ENCODE results near the gene TULP1.

TULP1 gene

DNA sequence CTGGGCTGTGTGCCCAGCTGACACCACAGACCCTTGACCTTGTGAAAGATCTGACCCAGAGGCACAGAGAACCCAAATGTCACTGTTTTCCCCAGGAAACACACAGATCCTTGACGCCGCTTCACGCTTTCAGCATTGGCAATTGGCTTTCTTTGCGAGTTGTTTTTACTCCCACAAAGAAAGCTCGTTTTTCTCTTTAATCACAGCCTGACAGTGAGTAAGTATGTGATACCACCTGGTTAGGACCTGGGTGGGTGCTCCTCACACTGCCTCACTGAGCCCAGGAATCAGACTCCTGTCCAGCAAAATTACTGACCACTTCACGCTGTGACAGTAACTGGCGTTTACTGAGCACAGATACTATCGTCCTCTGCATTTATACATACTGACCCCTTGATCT lies 31.5 kb downstream of the TULP1 start:
- no peaks in the 10 kb centered on the region for H3K27me3 ChIP-seq (ENCODE audit: low read length)
- no peak overlapping the region for H3K9ac ChIP-seq (ENCODE audit: low read length)
- H2AFZ ChIP-seq (ENCODE audit: low read depth, low read length, severe bottlenecking): no peak overlapping the region
- H3K36me3 ChIP-seq (ENCODE audit: low read length): no peaks in the 10 kb centered on the region
- H3K9me2 ChIP-seq (replicated peaks; ENCODE audit: insufficient read depth, low read length): no peaks in the 10 kb centered on the region
- TF ChIP-seq, protein P1, sequence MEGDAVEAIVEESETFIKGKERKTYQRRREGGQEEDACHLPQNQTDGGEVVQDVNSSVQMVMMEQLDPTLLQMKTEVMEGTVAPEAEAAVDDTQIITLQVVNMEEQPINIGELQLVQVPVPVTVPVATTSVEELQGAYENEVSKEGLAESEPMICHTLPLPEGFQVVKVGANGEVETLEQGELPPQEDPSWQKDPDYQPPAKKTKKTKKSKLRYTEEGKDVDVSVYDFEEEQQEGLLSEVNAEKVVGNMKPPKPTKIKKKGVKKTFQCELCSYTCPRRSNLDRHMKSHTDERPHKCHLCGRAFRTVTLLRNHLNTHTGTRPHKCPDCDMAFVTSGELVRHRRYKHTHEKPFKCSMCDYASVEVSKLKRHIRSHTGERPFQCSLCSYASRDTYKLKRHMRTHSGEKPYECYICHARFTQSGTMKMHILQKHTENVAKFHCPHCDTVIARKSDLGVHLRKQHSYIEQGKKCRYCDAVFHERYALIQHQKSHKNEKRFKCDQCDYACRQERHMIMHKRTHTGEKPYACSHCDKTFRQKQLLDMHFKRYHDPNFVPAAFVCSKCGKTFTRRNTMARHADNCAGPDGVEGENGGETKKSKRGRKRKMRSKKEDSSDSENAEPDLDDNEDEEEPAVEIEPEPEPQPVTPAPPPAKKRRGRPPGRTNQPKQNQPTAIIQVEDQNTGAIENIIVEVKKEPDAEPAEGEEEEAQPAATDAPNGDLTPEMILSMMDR (IDR thresholded peaks at IDR 0.05; ENCODE audit: insufficient read depth, low read length, poor library complexity, severe bottlenecking): no peak
- no peak for TF ChIP-seq EZH2phosphoT487 (conservative IDR thresholded peaks at IDR 0.05; ENCODE audit: low read length)
- no peak overlapping the region for H3K4me2 ChIP-seq (ENCODE audit: low read depth, low read length, poor library complexity, severe bottlenecking)
- H4K20me1 ChIP-seq (ENCODE audit: low read depth, low read length): no peaks in the 10 kb centered on the region
- no peaks in the 10 kb centered on the region for H3K79me2 ChIP-seq (ENCODE audit: insufficient read depth, low read length)
- no peaks in the 10 kb centered on the region for H3K9me3 ChIP-seq (ENCODE audit: insufficient read depth, low read length)
- H3F3A ChIP-seq (ENCODE audit: insufficient read depth): peaks cover 4% of the 10 kb centered on the region
- no peak overlapping the region for H3K27ac ChIP-seq (ENCODE audit: low read depth, low read length)
- H3K4me3 ChIP-seq (ENCODE audit: insufficient read depth, low read length, poor library complexity, severe bottlenecking): no peak overlapping the region

GRCh38 chr6:35480176-35480575 lies 32.5 kb downstream of the TULP1 start:
- Histone ChIP-seq H4K20me1 (ENCODE audit: low read depth, low read length) (no peaks in the 10 kb centered on the region), H3K4me2 (ENCODE audit: low read depth, low read length, poor library complexity, severe bottlenecking) (no peak overlapping the region), H2AFZ (ENCODE audit: low read depth, low read length, severe bottlenecking) (no peak overlapping the region), H3K27me3 (ENCODE audit: low read length) (no peaks in the 10 kb centered on the region), H3K79me2 (ENCODE audit: insufficient read depth, low read length) (no peaks in the 10 kb centered on the region), H3K4me3 (ENCODE audit: insufficient read depth, low read length, poor library complexity, severe bottlenecking) (no peak overlapping the region), H3F3A (ENCODE audit: insufficient read depth) (peaks cover 10% of the 10 kb centered on the region), H3K9ac (ENCODE audit: low read length) (no peak overlapping the region), H3K27ac (ENCODE audit: low read depth, low read length) (no peak overlapping the region), H3K9me2 (replicated peaks; ENCODE audit: insufficient read depth, low read length) (no peaks in the 10 kb centered on the region), H3K36me3 (ENCODE audit: low read length) (no peaks in the 10 kb centered on the region), H3K9me3 (ENCODE audit: insufficient read depth, low read length) (no peaks in the 10 kb centered on the region)
- TF ChIP-seq, protein P1 (IDR thresholded peaks at IDR 0.05; ENCODE audit: insufficient read depth, low read length, poor library complexity, severe bottlenecking): no peak
- no peak for TF ChIP-seq EZH2phosphoT487 (conservative IDR thresholded peaks at IDR 0.05; ENCODE audit: low read length)

DNA sequence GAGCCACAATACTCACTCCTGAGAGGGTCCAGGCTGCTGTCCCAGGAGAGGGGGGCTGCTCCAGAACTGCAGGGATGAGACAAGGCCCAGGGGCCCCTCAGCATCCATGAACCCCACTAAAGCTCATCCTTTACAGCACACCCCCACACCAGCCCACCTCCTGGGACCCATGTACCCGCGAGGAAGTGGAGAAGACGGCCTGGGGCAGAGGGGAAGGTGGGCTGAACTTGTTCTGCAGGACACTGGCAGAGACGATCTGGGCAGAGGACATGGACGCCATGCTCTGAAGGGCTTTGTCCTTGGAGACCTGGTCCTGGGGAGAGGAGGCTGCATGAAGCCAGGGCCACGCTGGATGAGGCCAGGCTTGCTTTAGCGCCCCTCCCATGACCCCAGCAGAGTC lies 34.4 kb downstream of the TULP1 start:
- H3K4me2 ChIP-seq (ENCODE audit: low read depth, low read length, poor library complexity, severe bottlenecking): no peak overlapping the region
- peaks cover 28% of the 10 kb centered on the region for H3F3A ChIP-seq (ENCODE audit: insufficient read depth)
- TF ChIP-seq, protein P1 (IDR thresholded peaks at IDR 0.05; ENCODE audit: insufficient read depth, low read length, poor library complexity, severe bottlenecking): no peak
- no peak for TF ChIP-seq EZH2phosphoT487 (conservative IDR thresholded peaks at IDR 0.05; ENCODE audit: low read length)
- H2AFZ ChIP-seq (ENCODE audit: low read depth, low read length, severe bottlenecking): no peak overlapping the region
- H3K27ac ChIP-seq (ENCODE audit: low read depth, low read length): no peak overlapping the region
- no peaks in the 10 kb centered on the region for H4K20me1 ChIP-seq (ENCODE audit: low read depth, low read length)
- no peaks in the 10 kb centered on the region for H3K9me3 ChIP-seq (ENCODE audit: insufficient read depth, low read length)
- no peak overlapping the region for H3K9ac ChIP-seq (ENCODE audit: low read length)
- H3K79me2 ChIP-seq (ENCODE audit: insufficient read depth, low read length): no peaks in the 10 kb centered on the region
- H3K36me3 ChIP-seq (ENCODE audit: low read length): no peaks in the 10 kb centered on the region; the same call in 1 of the 2 replicates
- no peak overlapping the region for H3K4me3 ChIP-seq (ENCODE audit: insufficient read depth, low read length, poor library complexity, severe bottlenecking)
- H3K9me2 ChIP-seq (replicated peaks; ENCODE audit: insufficient read depth, low read length): no peaks in the 10 kb centered on the region
- H3K27me3 ChIP-seq (ENCODE audit: low read length): no peaks in the 10 kb centered on the region

Measured in SU-DHL-6 (cell line).